Neural cell (in vitro differentiated cells): ENCODE results near the gene BMP7. TPM values are rescaled to one million over a fixed set of nuclear protein-coding genes. Genes with fewer than 3 reads are reported as not detected.

Experiments
- H2AFZ ChIP-seq: fragments of 200-600, 300-800 bp; sonication (generic), shearing (Covaris generic); 2 replicates; pipeline ENCODE4 v1.6.0; 2014; ENCODE audit warnings: low read depth, mild to moderate bottlenecking, antibody characterized with exemption, low read length, moderate library complexity
- H3F3A ChIP-seq: fragments of 200-600 bp; shearing (Covaris generic); 2 replicates; pipeline ENCODE4 v1.6.1; 2016; ENCODE audit warnings: mild to moderate bottlenecking, moderate library complexity, mixed read lengths, antibody characterized with exemption, low read length; ENCODE audit not compliant: insufficient read depth, poor library complexity, severe bottlenecking
- H3K27ac ChIP-seq: fragments of 200-600, 300-800 bp; sonication (generic), shearing (Covaris generic); 2 replicates; pipeline ENCODE4 v1.5.1; 2014; ENCODE audit warnings: mild to moderate bottlenecking, low read length, moderate library complexity
- H3K27me3 ChIP-seq: fragments of 300-800, 200-600 bp; sonication (generic), shearing (Covaris generic); 2 replicates; pipeline ENCODE4 v1.6.0; 2014; ENCODE audit warnings: mild to moderate bottlenecking, low read depth, low read length, moderate library complexity; ENCODE audit not compliant: insufficient read depth
- H3K36me3 ChIP-seq: fragments of 300-800, 200-600 bp; sonication (generic), shearing (Covaris generic); 2 replicates; pipeline ENCODE4 v1.5.1; 2014; ENCODE audit warnings: mild to moderate bottlenecking, antibody characterized with exemption, low read length, moderate library complexity; ENCODE audit not compliant: insufficient read depth
- H3K4me2 ChIP-seq: fragments of 300-800, 200-600 bp; sonication (generic), shearing (Covaris generic); 2 replicates; pipeline ENCODE4 v1.6.0; 2014; ENCODE audit warnings: mild to moderate bottlenecking, low read length
- H3K4me3 ChIP-seq: fragments of 300-800, 200-600 bp; sonication (generic), shearing (Covaris generic); 2 replicates; pipeline ENCODE4 v1.5.1; 2014; ENCODE audit warnings: mild to moderate bottlenecking, low read length, moderate library complexity
- H3K79me2 ChIP-seq: fragments of 200-600 bp; shearing (Covaris generic); replicated peaks from 2 replicates; pipeline ENCODE4 v1.6.0; 2014; ENCODE audit warnings: mild to moderate bottlenecking, low read length, moderate library complexity; ENCODE audit not compliant: insufficient read depth
- H3K9ac ChIP-seq: fragments of 300-800, 200-600 bp; sonication (generic), shearing (Covaris generic); 2 replicates; pipeline ENCODE4 v1.6.1; 2016; ENCODE audit warnings: mild to moderate bottlenecking, low read length, mixed read lengths
- H3K9me2 ChIP-seq: fragments of 200-600 bp; shearing (Covaris generic); 2 replicates; pipeline ENCODE4 v1.6.1; 2016; ENCODE audit warnings: mild to moderate bottlenecking, low read length, mixed read lengths; ENCODE audit not compliant: insufficient read depth
- H3K9me3 ChIP-seq: fragments of 200-600, 300-800 bp; sonication (generic), shearing (Covaris generic); 2 replicates; pipeline ENCODE4 v1.6.1; 2016; ENCODE audit warnings: mild to moderate bottlenecking, mixed run types, low read length, moderate library complexity, mixed read lengths
- H4K20me1 ChIP-seq: fragments of 200-600 bp; shearing (Covaris generic); 2 replicates; pipeline ENCODE4 v1.6.1; 2016; ENCODE audit warnings: mild to moderate bottlenecking, mixed run types; ENCODE audit not compliant: insufficient read depth
- EP300 ChIP-seq: fragments of 450-650 bp; conservative IDR thresholded peaks from 2 replicates; pipeline ENCODE4 v1.6.1; 2014; ENCODE audit warnings: antibody characterized with exemption, mild to moderate bottlenecking, moderate library complexity; ENCODE audit not compliant: poor library complexity, severe bottlenecking
- EZH2 ChIP-seq: fragments of 200-600, 300-800 bp; shearing (Covaris generic), sonication (generic); IDR thresholded peaks from 2 replicates; pipeline ENCODE4 v1.6.1; 2014; ENCODE audit warnings: antibody characterized with exemption, low read length, borderline replicate concordance, mild to moderate bottlenecking; ENCODE audit not compliant: insufficient read depth, poor library complexity, severe bottlenecking
- MXI1 ChIP-seq: fragments of 450-650 bp; conservative IDR thresholded peaks from 2 replicates; pipeline ENCODE4 v1.6.1; 2014; ENCODE audit warnings: antibody characterized with exemption, mild to moderate bottlenecking; ENCODE audit not compliant: poor library complexity, severe bottlenecking
- POLR2AphosphoS5 ChIP-seq: IDR thresholded peaks from 2 replicates; pipeline ENCODE4 v1.6.1; 2012
- RAD21 ChIP-seq: fragments of 450-650 bp; conservative IDR thresholded peaks from 2 replicates; pipeline ENCODE4 v1.6.1; 2014; ENCODE audit warnings: antibody characterized with exemption, mild to moderate bottlenecking, moderate library complexity
- SMC3 ChIP-seq: fragments of 450-650 bp; conservative IDR thresholded peaks from 2 replicates; pipeline ENCODE4 v1.6.1; 2014; ENCODE audit warnings: antibody characterized with exemption, mild to moderate bottlenecking, moderate library complexity; ENCODE audit not compliant: poor library complexity
- TAF1 ChIP-seq: IDR thresholded peaks from 2 replicates; pipeline ENCODE4 v1.6.1; 2012; ENCODE audit warnings: low read depth
- polyA plus RNA-seq: library from polyadenylated mRNA; depleted of rRNA; stranded (reverse); fragments of >200 nt; gene quantifications from 2 replicates; pipeline ENCODE4 v1.2.3, GENCODE V29; 2014
- TF ChIP-seq, protein P1 (sequence below): IDR thresholded peaks from 2 replicates; pipeline ENCODE4 v1.6.1; 2012; ENCODE audit warnings: borderline replicate concordance
- TF ChIP-seq, protein P2 (sequence below): fragments of 450-650 bp; IDR thresholded peaks from 2 replicates; pipeline ENCODE4 v1.5.1; 2014; ENCODE audit warnings: antibody characterized with exemption, mild to moderate bottlenecking, moderate library complexity; ENCODE audit not compliant: poor library complexity, severe bottlenecking

BMP7 gene
- polyA plus RNA-seq, 1 donor from 2014 or later = 3.6 TPM

DNA sequence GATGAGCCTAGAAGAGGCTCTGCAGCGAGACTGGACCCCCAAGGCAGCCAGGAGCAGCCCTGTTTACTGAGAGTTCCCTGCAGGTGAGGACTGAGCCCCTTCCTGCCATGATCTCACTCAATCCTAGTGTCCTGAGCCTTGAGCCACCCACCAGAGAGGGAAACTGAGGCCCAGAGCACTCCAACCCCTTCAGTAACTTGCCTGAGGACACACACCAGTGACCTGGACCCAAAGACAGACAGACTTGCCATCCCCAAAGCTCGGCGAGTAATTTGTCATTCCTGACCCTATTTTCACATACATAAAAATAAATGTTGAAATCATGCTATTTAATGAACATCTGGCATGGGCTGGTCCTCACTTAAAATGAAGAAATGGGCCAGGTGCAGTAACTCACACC is 16.7 kb downstream of the BMP7 start:
- H3K4me2 ChIP-seq = no peak overlapping the region

DNA sequence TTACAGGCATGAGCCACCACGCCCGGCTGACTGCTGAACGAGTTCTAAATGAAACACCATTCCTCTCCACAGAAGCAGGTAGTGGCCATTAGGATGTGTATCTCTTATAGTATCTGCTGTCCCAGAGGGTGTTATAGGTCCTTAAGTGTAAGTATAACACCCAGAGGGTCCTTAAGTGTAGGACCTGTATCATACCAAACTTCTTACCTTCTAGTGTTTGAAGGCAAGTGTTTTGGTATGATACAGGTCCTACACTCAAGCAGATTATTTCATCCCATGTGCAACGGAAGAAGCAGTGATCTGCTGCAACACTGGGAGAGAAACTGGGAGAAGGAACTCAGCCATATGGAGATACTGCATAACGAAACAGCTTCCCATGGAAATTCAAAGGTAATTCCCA is 17.4 kb downstream of the BMP7 start:
- Histone ChIP-seq H3K9ac (no peak overlapping the region), H3K36me3 (no peaks in the 10 kb centered on the region)
- TF ChIP-seq POLR2AphosphoS5 = no peak
- TF ChIP-seq EZH2 = no peak

More for the DNA sequence above, 16.7 kb downstream of the BMP7 start:
- Histone ChIP-seq H4K20me1 (no peaks in the 10 kb centered on the region), H2AFZ (no peak overlapping the region), H3K27ac (no peak overlapping the region), H3K9me3 (no peaks in the 10 kb centered on the region), H3K4me3 (no peak overlapping the region), H3K9ac (no peak overlapping the region), H3K9me2 (no peaks in the 10 kb centered on the region), H3K27me3 (no peaks in the 10 kb centered on the region), H3F3A (no peaks in the 10 kb centered on the region), H3K36me3 (no peaks in the 10 kb centered on the region), H3K79me2 (no peaks in the 10 kb centered on the region)
- no peak for TF ChIP-seq POLR2AphosphoS5
- TF ChIP-seq EP300 = no peak
- no peak for TF ChIP-seq EZH2
- TF ChIP-seq, protein P1, sequence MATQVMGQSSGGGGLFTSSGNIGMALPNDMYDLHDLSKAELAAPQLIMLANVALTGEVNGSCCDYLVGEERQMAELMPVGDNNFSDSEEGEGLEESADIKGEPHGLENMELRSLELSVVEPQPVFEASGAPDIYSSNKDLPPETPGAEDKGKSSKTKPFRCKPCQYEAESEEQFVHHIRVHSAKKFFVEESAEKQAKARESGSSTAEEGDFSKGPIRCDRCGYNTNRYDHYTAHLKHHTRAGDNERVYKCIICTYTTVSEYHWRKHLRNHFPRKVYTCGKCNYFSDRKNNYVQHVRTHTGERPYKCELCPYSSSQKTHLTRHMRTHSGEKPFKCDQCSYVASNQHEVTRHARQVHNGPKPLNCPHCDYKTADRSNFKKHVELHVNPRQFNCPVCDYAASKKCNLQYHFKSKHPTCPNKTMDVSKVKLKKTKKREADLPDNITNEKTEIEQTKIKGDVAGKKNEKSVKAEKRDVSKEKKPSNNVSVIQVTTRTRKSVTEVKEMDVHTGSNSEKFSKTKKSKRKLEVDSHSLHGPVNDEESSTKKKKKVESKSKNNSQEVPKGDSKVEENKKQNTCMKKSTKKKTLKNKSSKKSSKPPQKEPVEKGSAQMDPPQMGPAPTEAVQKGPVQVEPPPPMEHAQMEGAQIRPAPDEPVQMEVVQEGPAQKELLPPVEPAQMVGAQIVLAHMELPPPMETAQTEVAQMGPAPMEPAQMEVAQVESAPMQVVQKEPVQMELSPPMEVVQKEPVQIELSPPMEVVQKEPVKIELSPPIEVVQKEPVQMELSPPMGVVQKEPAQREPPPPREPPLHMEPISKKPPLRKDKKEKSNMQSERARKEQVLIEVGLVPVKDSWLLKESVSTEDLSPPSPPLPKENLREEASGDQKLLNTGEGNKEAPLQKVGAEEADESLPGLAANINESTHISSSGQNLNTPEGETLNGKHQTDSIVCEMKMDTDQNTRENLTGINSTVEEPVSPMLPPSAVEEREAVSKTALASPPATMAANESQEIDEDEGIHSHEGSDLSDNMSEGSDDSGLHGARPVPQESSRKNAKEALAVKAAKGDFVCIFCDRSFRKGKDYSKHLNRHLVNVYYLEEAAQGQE = no peak
- TF ChIP-seq, protein P2, sequence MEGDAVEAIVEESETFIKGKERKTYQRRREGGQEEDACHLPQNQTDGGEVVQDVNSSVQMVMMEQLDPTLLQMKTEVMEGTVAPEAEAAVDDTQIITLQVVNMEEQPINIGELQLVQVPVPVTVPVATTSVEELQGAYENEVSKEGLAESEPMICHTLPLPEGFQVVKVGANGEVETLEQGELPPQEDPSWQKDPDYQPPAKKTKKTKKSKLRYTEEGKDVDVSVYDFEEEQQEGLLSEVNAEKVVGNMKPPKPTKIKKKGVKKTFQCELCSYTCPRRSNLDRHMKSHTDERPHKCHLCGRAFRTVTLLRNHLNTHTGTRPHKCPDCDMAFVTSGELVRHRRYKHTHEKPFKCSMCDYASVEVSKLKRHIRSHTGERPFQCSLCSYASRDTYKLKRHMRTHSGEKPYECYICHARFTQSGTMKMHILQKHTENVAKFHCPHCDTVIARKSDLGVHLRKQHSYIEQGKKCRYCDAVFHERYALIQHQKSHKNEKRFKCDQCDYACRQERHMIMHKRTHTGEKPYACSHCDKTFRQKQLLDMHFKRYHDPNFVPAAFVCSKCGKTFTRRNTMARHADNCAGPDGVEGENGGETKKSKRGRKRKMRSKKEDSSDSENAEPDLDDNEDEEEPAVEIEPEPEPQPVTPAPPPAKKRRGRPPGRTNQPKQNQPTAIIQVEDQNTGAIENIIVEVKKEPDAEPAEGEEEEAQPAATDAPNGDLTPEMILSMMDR = no peak
- TF ChIP-seq MXI1 = no peak
- TF ChIP-seq RAD21 = no peak
- TF ChIP-seq TAF1 = no peak
- TF ChIP-seq SMC3 = no peak

DNA sequence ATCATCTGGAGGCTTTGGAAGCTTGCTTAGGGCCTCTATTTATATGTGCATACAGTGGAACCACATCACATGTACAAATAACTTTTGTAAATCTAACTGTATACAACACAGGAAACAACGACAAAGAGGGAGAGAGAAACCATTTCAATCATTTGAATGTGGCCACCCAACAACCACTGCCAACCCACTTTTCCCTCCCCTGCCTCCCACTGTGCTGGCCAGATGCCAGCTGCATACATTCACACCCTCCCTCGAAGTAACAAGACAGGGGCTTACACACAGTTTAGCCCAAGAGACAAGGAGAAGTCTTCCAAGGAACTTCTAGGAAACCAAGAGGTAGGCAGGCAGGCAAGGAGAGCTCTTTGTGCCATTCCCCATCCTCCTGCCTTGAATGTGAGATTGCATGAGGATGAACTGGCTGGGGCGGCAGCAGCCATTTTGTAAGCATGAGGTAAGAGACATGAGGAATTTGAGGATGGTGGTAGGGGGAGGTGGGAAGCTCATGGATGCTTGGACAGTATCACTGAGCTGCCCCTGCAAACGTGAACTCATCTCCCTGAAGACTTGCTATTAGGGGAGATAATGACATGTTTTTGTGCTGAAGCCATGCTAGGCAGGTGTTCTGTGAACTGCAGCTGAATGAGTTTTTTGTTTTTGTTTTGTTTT is 18.2 kb downstream of the BMP7 start:
- H3K36me3 ChIP-seq = no peaks in the 10 kb centered on the region
- no peak overlapping the region for H2AFZ ChIP-seq
- no peaks in the 10 kb centered on the region for H3F3A ChIP-seq
- H4K20me1 ChIP-seq = no peaks in the 10 kb centered on the region
- no peak overlapping the region for H3K27ac ChIP-seq
- H3K4me3 ChIP-seq = no peak overlapping the region
- H3K79me2 ChIP-seq = no peaks in the 10 kb centered on the region
- H3K4me2 ChIP-seq = no peak overlapping the region
- no peaks in the 10 kb centered on the region for H3K9me2 ChIP-seq
- TF ChIP-seq SMC3 (no peak), MXI1 (no peak), EZH2 (no peak), RAD21 (no peak), EP300 (no peak), TAF1 (no peak), POLR2AphosphoS5 (no peak)
- TF ChIP-seq, protein P1 = no peak
- TF ChIP-seq, protein P2 = no peak
- H3K27me3 ChIP-seq = no peaks in the 10 kb centered on the region
- no peak overlapping the region for H3K9ac ChIP-seq
- H3K9me3 ChIP-seq = no peaks in the 10 kb centered on the region

More for the DNA sequence above, 17.4 kb downstream of the BMP7 start:
- Histone ChIP-seq H3K9me2 (no peaks in the 10 kb centered on the region), H3F3A (no peaks in the 10 kb centered on the region), H3K4me2 (no peak overlapping the region), H3K4me3 (no peak overlapping the region), H4K20me1 (no peaks in the 10 kb centered on the region), H3K27me3 (no peaks in the 10 kb centered on the region), H3K27ac (no peak overlapping the region), H3K9me3 (no peaks in the 10 kb centered on the region), H2AFZ (no peak overlapping the region), H3K79me2 (no peaks in the 10 kb centered on the region)
